ENCODE measurements around the gene PRKG1.

Gene PRKG1

GRCh38 chr10:51035344-51035743, 38.9 kb upstream of the PRKG1 start:
- H3K27ac ChIP-seq, result no peak overlapping the region
- H3K9me3 ChIP-seq (ENCODE audit: severe bottlenecking), result no peaks in the 10 kb centered on the region
- H3K4me3 ChIP-seq (ENCODE audit: low read depth, low read length), result no peak overlapping the region
- no peaks in the 10 kb centered on the region for H3K27me3 ChIP-seq (ENCODE audit: insufficient read depth, low read depth, severe bottlenecking)
- no peaks in the 10 kb centered on the region for H3K36me3 ChIP-seq
- no peak for TF ChIP-seq CTCF (IDR thresholded peaks at IDR 0.05; ENCODE audit: low read depth, low read length)
- DNase-seq, result no peak

- no peak for DNase-seq
- H3K9me3 ChIP-seq (ENCODE audit: severe bottlenecking), result no peaks in the 10 kb centered on the region
- H3K27ac ChIP-seq, result no peak overlapping the region
- no peak overlapping the region for H3K4me3 ChIP-seq (ENCODE audit: low read depth, low read length)
- H3K36me3 ChIP-seq, result no peaks in the 10 kb centered on the region
- H3K27me3 ChIP-seq (ENCODE audit: insufficient read depth, low read depth, severe bottlenecking), result no peaks in the 10 kb centered on the region
- no peak for TF ChIP-seq CTCF (IDR thresholded peaks at IDR 0.05; ENCODE audit: low read depth, low read length)
Measured at GRCh38 chr10:51045871-51046270, 28.4 kb upstream of the PRKG1 start.

- Histone ChIP-seq H3K4me3 (ENCODE audit: low read depth, low read length) (no peak overlapping the region), H3K27ac (no peak overlapping the region), H3K9me3 (ENCODE audit: severe bottlenecking) (no peaks in the 10 kb centered on the region), H3K27me3 (ENCODE audit: insufficient read depth, low read depth, severe bottlenecking) (no peaks in the 10 kb centered on the region), H3K36me3 (no peaks in the 10 kb centered on the region)
- DNase-seq, result no peak
- TF ChIP-seq CTCF (IDR thresholded peaks at IDR 0.05; ENCODE audit: low read depth, low read length), result no peak
Measured at GRCh38 chr10:51046654-51047053, 27.6 kb upstream of the PRKG1 start.

GRCh38 chr10:51047857-51048256, 26.4 kb upstream of the PRKG1 start:
- Histone ChIP-seq H3K27ac (no peak overlapping the region), H3K36me3 (no peaks in the 10 kb centered on the region), H3K27me3 (ENCODE audit: insufficient read depth, low read depth, severe bottlenecking) (no peaks in the 10 kb centered on the region), H3K9me3 (ENCODE audit: severe bottlenecking) (no peaks in the 10 kb centered on the region), H3K4me3 (ENCODE audit: low read depth, low read length) (no peak overlapping the region)
- TF ChIP-seq CTCF (IDR thresholded peaks at IDR 0.05; ENCODE audit: low read depth, low read length), result no peak
- DNase-seq, result no peak

- no peaks in the 10 kb centered on the region for H3K36me3 ChIP-seq
- H3K27ac ChIP-seq, result no peak overlapping the region
- no peaks in the 10 kb centered on the region for H3K27me3 ChIP-seq (ENCODE audit: insufficient read depth, low read depth, severe bottlenecking)
- no peak for DNase-seq
- TF ChIP-seq CTCF (IDR thresholded peaks at IDR 0.05; ENCODE audit: low read depth, low read length), result no peak
- H3K9me3 ChIP-seq (ENCODE audit: severe bottlenecking), result no peaks in the 10 kb centered on the region
- H3K4me3 ChIP-seq (ENCODE audit: low read depth, low read length), result no peak overlapping the region
Measured at GRCh38 chr10:51048792-51049191, 25.5 kb upstream of the PRKG1 start.

- no peak for TF ChIP-seq CTCF (IDR thresholded peaks at IDR 0.05; ENCODE audit: low read depth, low read length)
- Histone ChIP-seq H3K4me3 (ENCODE audit: low read depth, low read length) (no peak overlapping the region), H3K9me3 (ENCODE audit: severe bottlenecking) (no peaks in the 10 kb centered on the region), H3K36me3 (no peaks in the 10 kb centered on the region), H3K27ac (no peak overlapping the region), H3K27me3 (ENCODE audit: insufficient read depth, low read depth, severe bottlenecking) (no peaks in the 10 kb centered on the region)
- DNase-seq, result no peak
Measured at GRCh38 chr10:51052163-51052562, 22.1 kb upstream of the PRKG1 start.

Data from WERI-Rb-1 (cell line).